Measurements from ENCODE around the gene TSPEAR.

DNA sequence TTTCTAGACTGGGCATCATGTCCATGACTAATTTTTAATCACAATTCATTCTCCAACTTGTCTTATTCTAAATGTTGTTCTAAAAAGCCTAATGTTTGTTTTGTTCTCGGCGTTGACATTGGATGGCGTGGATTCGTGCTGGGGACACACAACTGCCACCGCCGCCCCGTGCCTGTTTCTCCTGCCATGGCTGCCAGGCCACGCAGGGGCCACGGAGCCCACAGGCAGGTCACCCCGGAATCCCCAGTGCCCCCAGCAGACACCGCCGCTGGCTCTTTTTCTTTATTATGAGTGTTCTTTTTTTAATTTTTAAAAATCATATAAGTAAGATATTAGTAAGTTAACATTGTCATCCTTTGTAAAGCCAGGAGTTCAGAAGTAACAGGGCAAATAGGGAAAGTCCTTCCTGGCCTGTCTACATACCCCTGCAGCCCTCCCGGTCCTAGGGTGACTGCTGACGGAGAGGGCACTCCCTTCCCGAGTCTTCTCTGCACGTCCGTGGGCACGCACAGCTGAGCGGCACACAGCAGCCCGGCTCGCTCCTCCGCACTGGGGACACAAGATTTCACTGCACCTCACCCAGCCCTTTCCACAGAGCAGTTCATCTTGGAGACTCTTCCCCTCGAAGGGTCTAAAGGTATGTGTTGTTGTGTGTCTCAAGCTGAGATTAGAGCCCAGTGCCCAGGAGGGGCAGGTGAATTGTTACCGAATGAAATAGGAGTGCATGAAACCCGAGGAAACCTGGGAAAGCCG is 203.5 kb downstream of the TSPEAR start:
- TF ChIP-seq CTCF (IDR thresholded peaks at IDR 0.05), result no peak
- TF ChIP-seq POLR2A (IDR thresholded peaks at IDR 0.05), result no peak
- no peak for TF ChIP-seq EP300 (IDR thresholded peaks at IDR 0.05)
